AG10803 (cell line): Measurements from ENCODE around the gene SPDYE5.

ENCODE experiments used
- DNase-seq: peaks from one replicate; pipeline ENCODE4 v3.0.0; 2010; ENCODE audit warnings: low read depth
- H3K4me3 ChIP-seq: 2 replicates; pipeline ENCODE4 v1.5.1; 2011; ENCODE audit warnings: mild to moderate bottlenecking, low read length, control low read depth
- TF ChIP-seq, protein P1 (sequence below): conservative IDR thresholded peaks from 2 replicates; pipeline ENCODE4 v1.5.1; 2011; ENCODE audit warnings: mild to moderate bottlenecking, low read length, control low read depth, inconsistent platforms

SPDYE5 gene

GRCh38 chr7:75546237-75547015, 54.3 kb downstream of the SPDYE5 start:
- TF ChIP-seq, protein P1, sequence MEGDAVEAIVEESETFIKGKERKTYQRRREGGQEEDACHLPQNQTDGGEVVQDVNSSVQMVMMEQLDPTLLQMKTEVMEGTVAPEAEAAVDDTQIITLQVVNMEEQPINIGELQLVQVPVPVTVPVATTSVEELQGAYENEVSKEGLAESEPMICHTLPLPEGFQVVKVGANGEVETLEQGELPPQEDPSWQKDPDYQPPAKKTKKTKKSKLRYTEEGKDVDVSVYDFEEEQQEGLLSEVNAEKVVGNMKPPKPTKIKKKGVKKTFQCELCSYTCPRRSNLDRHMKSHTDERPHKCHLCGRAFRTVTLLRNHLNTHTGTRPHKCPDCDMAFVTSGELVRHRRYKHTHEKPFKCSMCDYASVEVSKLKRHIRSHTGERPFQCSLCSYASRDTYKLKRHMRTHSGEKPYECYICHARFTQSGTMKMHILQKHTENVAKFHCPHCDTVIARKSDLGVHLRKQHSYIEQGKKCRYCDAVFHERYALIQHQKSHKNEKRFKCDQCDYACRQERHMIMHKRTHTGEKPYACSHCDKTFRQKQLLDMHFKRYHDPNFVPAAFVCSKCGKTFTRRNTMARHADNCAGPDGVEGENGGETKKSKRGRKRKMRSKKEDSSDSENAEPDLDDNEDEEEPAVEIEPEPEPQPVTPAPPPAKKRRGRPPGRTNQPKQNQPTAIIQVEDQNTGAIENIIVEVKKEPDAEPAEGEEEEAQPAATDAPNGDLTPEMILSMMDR, result no peak
- H3K4me3 ChIP-seq, result no peak overlapping the region
- DNase-seq, result no peak
